HG02763 (cell line): ENCODE results near the gene UNC13A.
"Not testable (repeated sequence)": the region's sequence is repeated elsewhere in the genome, so short reads cannot be mapped to it uniquely, and the experiment has no call there.

ENCODE experiments used
- ATAC-seq: cut with Tn5 transposase; IDR thresholded peaks from one replicate; pipeline ENCODE4 v1.9.1; 2021; ENCODE audit warnings: mild to moderate bottlenecking, moderate library complexity; ENCODE audit not compliant: unreplicated experiment

The UNC13A gene

GRCh38 chr19:17576758-17577456, 111.2 kb downstream of the UNC13A start:
- ATAC-seq = no peak

GRCh38 chr19:17575871-17576757, 112.0 kb downstream of the UNC13A start:
- ATAC-seq = no peak

- no peak for ATAC-seq
Measured at GRCh38 chr19:17572638-17573037, 115.5 kb downstream of the UNC13A start.

- ATAC-seq = no peak
Measured at GRCh38 chr19:17570791-17571190, 117.4 kb downstream of the UNC13A start.

GRCh38 chr19:17570291-17570690, 117.9 kb downstream of the UNC13A start:
- ATAC-seq = not testable (repeated sequence)

GRCh38 chr19:17567940-17568339, 120.2 kb downstream of the UNC13A start:
- no peak for ATAC-seq

- ATAC-seq = no peak
Measured at GRCh38 chr19:17565611-17566010, 122.5 kb downstream of the UNC13A start.

- ATAC-seq = no peak
Measured at GRCh38 chr19:17564781-17565180, 123.4 kb downstream of the UNC13A start.

- no peak for ATAC-seq
Measured at GRCh38 chr19:17562561-17562960, 125.6 kb downstream of the UNC13A start.

GRCh38 chr19:17562097-17562496, 126.1 kb downstream of the UNC13A start:
- no peak for ATAC-seq

- ATAC-seq = no peak
Measured at GRCh38 chr19:17560205-17560595, 128.0 kb downstream of the UNC13A start.

GRCh38 chr19:17557466-17557865, 130.7 kb downstream of the UNC13A start:
- no peak for ATAC-seq

- ATAC-seq = no peak
Measured at GRCh38 chr19:17556995-17557394, 131.2 kb downstream of the UNC13A start.

- no peak for ATAC-seq
Measured at GRCh38 chr19:17555929-17556813, 132.0 kb downstream of the UNC13A start.

GRCh38 chr19:17555480-17555928, 132.7 kb downstream of the UNC13A start, which contains the start of gene COLGALT1:
Gene COLGALT1, plus strand, starts transcription at chr19:17555649. Its CDS starts 65 bp downstream, at chr19:17555714.
- peak; percentile 90 for ATAC-seq

- no peak for ATAC-seq
Measured at GRCh38 chr19:17554968-17555479, 133.1 kb downstream of the UNC13A start.

GRCh38 chr19:17553256-17553655, 134.9 kb downstream of the UNC13A start:
- ATAC-seq = no peak

GRCh38 chr19:17552735-17553134, 135.4 kb downstream of the UNC13A start:
- not testable (repeated sequence) for ATAC-seq
